ENCODE results near the gene ABCC5.
"Not testable (repeated sequence)": the region's sequence is repeated elsewhere in the genome, so short reads cannot be mapped to it uniquely, and the experiment has no call there.

Gene ABCC5

GRCh38 chr3:183880121-183880520 lies 137.6 kb downstream of the ABCC5 start:
- peaks cover 0 to 5% of the 10 kb centered on the region in 2 donors for H3K36me3 ChIP-seq (ENCODE audit: control insufficient read depth in 1 of 2, insufficient read depth in 2 of 2, low read length in 2 of 2)
- H3K9ac ChIP-seq (ENCODE audit: low read depth in 1 of 2, low read length in 2 of 2) = no peak overlapping the region
- no peaks in the 10 kb centered on the region for H3K27me3 ChIP-seq (ENCODE audit: control insufficient read depth in 1 of 2, insufficient read depth in 2 of 2, low read length in 2 of 2)
- no peak overlapping the region for H3K27ac ChIP-seq (ENCODE audit: low read depth, low read length)
- peaks cover 16 to 19% of the 10 kb centered on the region in 2 donors for H3K4me1 ChIP-seq (ENCODE audit: control insufficient read depth in 1 of 2, insufficient read depth in 2 of 2, low read length in 2 of 2)
- H3K9me3 ChIP-seq (ENCODE audit: control insufficient read depth in 1 of 2, low read length in 2 of 2) = no peaks in the 10 kb centered on the region
- H3K4me3 ChIP-seq (ENCODE audit: low read depth in 1 of 2, low read length in 2 of 2) = no peak overlapping the region

- H3K4me1 ChIP-seq (ENCODE audit: control insufficient read depth in 1 of 2, insufficient read depth in 2 of 2, low read length in 2 of 2) = peaks cover 16 to 17% of the 10 kb centered on the region in 2 donors
- no peak overlapping the region for H3K4me3 ChIP-seq (ENCODE audit: low read depth in 1 of 2, low read length in 2 of 2)
- no peak overlapping the region for H3K27ac ChIP-seq (ENCODE audit: low read depth, low read length)
- H3K9ac ChIP-seq (ENCODE audit: low read depth in 1 of 2, low read length in 2 of 2) = no peak overlapping the region
- H3K27me3 ChIP-seq (ENCODE audit: control insufficient read depth in 1 of 2, insufficient read depth in 2 of 2, low read length in 2 of 2) = no peaks in the 10 kb centered on the region
- no peaks in the 10 kb centered on the region for H3K9me3 ChIP-seq (ENCODE audit: control insufficient read depth in 1 of 2, low read length in 2 of 2)
- peaks cover 0 to 5% of the 10 kb centered on the region in 2 donors for H3K36me3 ChIP-seq (ENCODE audit: control insufficient read depth in 1 of 2, insufficient read depth in 2 of 2, low read length in 2 of 2)
Observed at GRCh38 chr3:183879243-183879642, 138.4 kb downstream of the ABCC5 start.

- no peak overlapping the region for H3K4me3 ChIP-seq (ENCODE audit: low read depth in 1 of 2, low read length in 2 of 2)
- no peaks in the 10 kb centered on the region for H3K9me3 ChIP-seq (ENCODE audit: control insufficient read depth in 1 of 2, low read length in 2 of 2)
- H3K27me3 ChIP-seq (ENCODE audit: control insufficient read depth in 1 of 2, insufficient read depth in 2 of 2, low read length in 2 of 2) = no peaks in the 10 kb centered on the region
- no peak overlapping the region for H3K27ac ChIP-seq (ENCODE audit: low read depth, low read length)
- peaks cover 12 to 16% of the 10 kb centered on the region in 2 donors for H3K4me1 ChIP-seq (ENCODE audit: control insufficient read depth in 1 of 2, insufficient read depth in 2 of 2, low read length in 2 of 2)
- no peak overlapping the region for H3K9ac ChIP-seq (ENCODE audit: low read depth in 1 of 2, low read length in 2 of 2)
- peaks cover 0 to 5% of the 10 kb centered on the region in 2 donors for H3K36me3 ChIP-seq (ENCODE audit: control insufficient read depth in 1 of 2, insufficient read depth in 2 of 2, low read length in 2 of 2)
Observed at GRCh38 chr3:183878071-183878470, 139.6 kb downstream of the ABCC5 start.

- H3K27ac ChIP-seq (ENCODE audit: low read depth, low read length); H3K4me3 ChIP-seq (ENCODE audit: low read depth in 1 of 2, low read length in 2 of 2); H3K36me3 ChIP-seq (ENCODE audit: control insufficient read depth in 1 of 2, insufficient read depth in 2 of 2, low read length in 2 of 2); H3K27me3 ChIP-seq (ENCODE audit: control insufficient read depth in 1 of 2, insufficient read depth in 2 of 2, low read length in 2 of 2); H3K9me3 ChIP-seq (ENCODE audit: control insufficient read depth in 1 of 2, low read length in 2 of 2); H3K4me1 ChIP-seq (ENCODE audit: control insufficient read depth in 1 of 2, insufficient read depth in 2 of 2, low read length in 2 of 2); H3K9ac ChIP-seq (ENCODE audit: low read depth in 1 of 2, low read length in 2 of 2): not testable (repeated sequence)
Observed at GRCh38 chr3:183877227-183877626, 140.5 kb downstream of the ABCC5 start.

- peaks cover 5 to 7% of the 10 kb centered on the region in 2 donors for H3K4me1 ChIP-seq (ENCODE audit: control insufficient read depth in 1 of 2, insufficient read depth in 2 of 2, low read length in 2 of 2)
- H3K9me3 ChIP-seq (ENCODE audit: control insufficient read depth in 1 of 2, low read length in 2 of 2) = no peaks in the 10 kb centered on the region
- H3K4me3 ChIP-seq (ENCODE audit: low read depth in 1 of 2, low read length in 2 of 2) = no peak overlapping the region
- H3K36me3 ChIP-seq (ENCODE audit: control insufficient read depth in 1 of 2, insufficient read depth in 2 of 2, low read length in 2 of 2) = peaks cover 0 to 5% of the 10 kb centered on the region in 2 donors
- no peak overlapping the region for H3K27ac ChIP-seq (ENCODE audit: low read depth, low read length)
- H3K27me3 ChIP-seq (ENCODE audit: control insufficient read depth in 1 of 2, insufficient read depth in 2 of 2, low read length in 2 of 2) = no peaks in the 10 kb centered on the region
- no peak overlapping the region for H3K9ac ChIP-seq (ENCODE audit: low read depth in 1 of 2, low read length in 2 of 2)
Observed at GRCh38 chr3:183875411-183875810, 142.3 kb downstream of the ABCC5 start.

- Histone ChIP-seq H3K9ac (ENCODE audit: low read depth in 1 of 2, low read length in 2 of 2) (no peak overlapping the region), H3K4me1 (ENCODE audit: control insufficient read depth in 1 of 2, insufficient read depth in 2 of 2, low read length in 2 of 2) (peaks cover 5 to 7% of the 10 kb centered on the region in 2 donors), H3K9me3 (ENCODE audit: control insufficient read depth in 1 of 2, low read length in 2 of 2) (no peaks in the 10 kb centered on the region), H3K27me3 (ENCODE audit: control insufficient read depth in 1 of 2, insufficient read depth in 2 of 2, low read length in 2 of 2) (no peaks in the 10 kb centered on the region), H3K27ac (ENCODE audit: low read depth, low read length) (no peak overlapping the region), H3K4me3 (ENCODE audit: low read depth in 1 of 2, low read length in 2 of 2) (no peak overlapping the region), H3K36me3 (ENCODE audit: control insufficient read depth in 1 of 2, insufficient read depth in 2 of 2, low read length in 2 of 2) (peaks cover 0 to 5% of the 10 kb centered on the region in 2 donors)
Observed at GRCh38 chr3:183873914-183874313, 143.8 kb downstream of the ABCC5 start.

GRCh38 chr3:183871541-183871940 lies 146.1 kb downstream of the ABCC5 start:
- no peak overlapping the region for H3K27ac ChIP-seq (ENCODE audit: low read depth, low read length)
- H3K9ac ChIP-seq (ENCODE audit: low read depth in 1 of 2, low read length in 2 of 2) = no peak overlapping the region
- H3K9me3 ChIP-seq (ENCODE audit: control insufficient read depth in 1 of 2, low read length in 2 of 2) = no peaks in the 10 kb centered on the region
- H3K36me3 ChIP-seq (ENCODE audit: control insufficient read depth in 1 of 2, insufficient read depth in 2 of 2, low read length in 2 of 2) = peaks cover 0 to 13% of the 10 kb centered on the region in 2 donors
- no peaks in the 10 kb centered on the region for H3K27me3 ChIP-seq (ENCODE audit: control insufficient read depth in 1 of 2, insufficient read depth in 2 of 2, low read length in 2 of 2)
- peaks cover 5 to 7% of the 10 kb centered on the region in 2 donors for H3K4me1 ChIP-seq (ENCODE audit: control insufficient read depth in 1 of 2, insufficient read depth in 2 of 2, low read length in 2 of 2)
- no peak overlapping the region for H3K4me3 ChIP-seq (ENCODE audit: low read depth in 1 of 2, low read length in 2 of 2)

- Histone ChIP-seq H3K27me3 (ENCODE audit: control insufficient read depth in 1 of 2, insufficient read depth in 2 of 2, low read length in 2 of 2) (no peaks in the 10 kb centered on the region), H3K36me3 (ENCODE audit: control insufficient read depth in 1 of 2, insufficient read depth in 2 of 2, low read length in 2 of 2) (peaks cover 0 to 22% of the 10 kb centered on the region in 2 donors), H3K9me3 (ENCODE audit: control insufficient read depth in 1 of 2, low read length in 2 of 2) (no peaks in the 10 kb centered on the region), H3K27ac (ENCODE audit: low read depth, low read length) (no peak overlapping the region), H3K9ac (ENCODE audit: low read depth in 1 of 2, low read length in 2 of 2) (no peak overlapping the region), H3K4me3 (ENCODE audit: low read depth in 1 of 2, low read length in 2 of 2) (no peak overlapping the region), H3K4me1 (ENCODE audit: control insufficient read depth in 1 of 2, insufficient read depth in 2 of 2, low read length in 2 of 2) (peaks cover 5 to 7% of the 10 kb centered on the region in 2 donors)
Observed at GRCh38 chr3:183870563-183870962, 147.1 kb downstream of the ABCC5 start.

All from duodenal mucosa (tissue), 2 donors.